H1 (cell line): ENCODE results near the gene SOBP. TPM values are rescaled to one million over a fixed set of nuclear protein-coding genes. Genes with fewer than 3 reads are reported as not detected.

Source experiments
- KDM4A ChIP-seq: IDR thresholded peaks from one replicate; pipeline ENCODE4 v1.7.1; 2012; ENCODE audit warnings: low read depth, mild to moderate bottlenecking, moderate library complexity, low read length, inconsistent platforms; ENCODE audit not compliant: severe bottlenecking
- RAD21 ChIP-seq, 2 experiments: IDR thresholded peaks in 1 of 2; conservative IDR thresholded peaks in 1 of 2; 2 replicates each; pipeline ENCODE4 v1.6.1; 2011; ENCODE audit warnings: low read depth in 2 of 2, low read length in 2 of 2, improper control_type of control experiment in 1 of 2, inconsistent platforms in 1 of 2, mild to moderate bottlenecking in 1 of 2, moderate library complexity in 1 of 2
- TCF12 ChIP-seq: IDR thresholded peaks from 2 replicates; pipeline ENCODE4 v1.6.1; 2011; ENCODE audit warnings: low read depth, mild to moderate bottlenecking, low read length
- polyA plus RNA-seq, 7 experiments: library from polyadenylated mRNA; depleted of rRNA in 3 of 7; stranded (reverse) in 5 of 7; unstranded in 2 of 7; fragments of >200 nt in 5 of 7; fragments of 200-250 nt in 2 of 7; gene quantifications; 1 replicate in 5 of 7; 2 replicates in 1 of 7; 4 replicates in 1 of 7; pipeline versions ENCODE4 v1.2.1 to v1.2.3, GENCODE V29; 2011 to 2013; ENCODE audit warnings: missing spikeins in 2 of 7, mixed read lengths in 2 of 7
- total RNA-seq: library from RNA; stranded (reverse); fragmentation: NEBNext Ultra II Directional; extraction: Animal tissue kit (Norgen Biotek cat#: 25700); gene quantifications from 2 replicates; pipeline ENCODE4 v1.2.1, GENCODE V29; 2021
- TF ChIP-seq, protein P1 (sequence below), 3 experiments: IDR thresholded peaks; 1 replicate in 2 of 3; 2 replicates in 1 of 3; pipeline versions ENCODE4 v1.5.1 to v1.6.1; 2011; ENCODE audit warnings: low read length in 3 of 3, mild to moderate bottlenecking in 3 of 3, inconsistent platforms in 2 of 3, low read depth in 1 of 3, moderate library complexity in 1 of 3; ENCODE audit not compliant: insufficient read depth in 1 of 3; ENCODE audit errors: control extremely low read depth in 1 of 3

Gene SOBP
- total and polyA plus RNA-seq, 2 of the 8 experiments (the other 6 are each of a cell fraction or from before 2014, with no cell fraction given) = 0.45 to 6.2 TPM

DNA sequence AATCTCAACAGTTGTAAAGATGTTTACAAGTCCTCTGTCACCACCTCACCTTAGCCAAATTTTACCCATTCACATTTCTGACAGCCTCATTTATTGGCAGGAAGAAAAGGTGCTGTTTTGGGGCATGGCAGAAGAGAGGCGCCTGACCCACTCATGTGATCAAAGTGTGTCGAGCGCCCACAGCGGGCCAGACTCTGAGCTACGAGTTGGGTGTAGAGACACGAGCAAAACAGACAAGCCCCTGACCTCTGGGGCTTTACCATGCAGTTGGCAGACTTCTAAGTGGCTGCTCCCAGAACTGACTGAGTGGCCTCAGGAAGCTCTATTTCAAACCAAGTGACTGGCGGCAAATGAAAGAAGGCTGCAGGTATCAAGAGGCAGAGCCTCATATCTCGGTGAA lies 167.0 kb downstream of the SOBP start (continued):
- TF ChIP-seq, protein P1, sequence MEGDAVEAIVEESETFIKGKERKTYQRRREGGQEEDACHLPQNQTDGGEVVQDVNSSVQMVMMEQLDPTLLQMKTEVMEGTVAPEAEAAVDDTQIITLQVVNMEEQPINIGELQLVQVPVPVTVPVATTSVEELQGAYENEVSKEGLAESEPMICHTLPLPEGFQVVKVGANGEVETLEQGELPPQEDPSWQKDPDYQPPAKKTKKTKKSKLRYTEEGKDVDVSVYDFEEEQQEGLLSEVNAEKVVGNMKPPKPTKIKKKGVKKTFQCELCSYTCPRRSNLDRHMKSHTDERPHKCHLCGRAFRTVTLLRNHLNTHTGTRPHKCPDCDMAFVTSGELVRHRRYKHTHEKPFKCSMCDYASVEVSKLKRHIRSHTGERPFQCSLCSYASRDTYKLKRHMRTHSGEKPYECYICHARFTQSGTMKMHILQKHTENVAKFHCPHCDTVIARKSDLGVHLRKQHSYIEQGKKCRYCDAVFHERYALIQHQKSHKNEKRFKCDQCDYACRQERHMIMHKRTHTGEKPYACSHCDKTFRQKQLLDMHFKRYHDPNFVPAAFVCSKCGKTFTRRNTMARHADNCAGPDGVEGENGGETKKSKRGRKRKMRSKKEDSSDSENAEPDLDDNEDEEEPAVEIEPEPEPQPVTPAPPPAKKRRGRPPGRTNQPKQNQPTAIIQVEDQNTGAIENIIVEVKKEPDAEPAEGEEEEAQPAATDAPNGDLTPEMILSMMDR (IDR thresholded peaks at IDR 0.05; ENCODE audit: control extremely low read depth in 1 of 3, insufficient read depth in 1 of 3, low read depth in 1 of 3, low read length in 3 of 3) = no peak
- TF ChIP-seq KDM4A (no peak), TCF12 (no peak), RAD21 (IDR thresholded peaks at IDR 0.05 in 1 of 2, conservative IDR thresholded peaks at IDR 0.05 in 1 of 2; ENCODE audit: low read depth in 2 of 2, low read length in 2 of 2) (no peak)
- TF ChIP-seq, all 59 proteins: peak for 0
